ENCODE data around the gene SPSB4. TPM values are rescaled to one million over a fixed set of nuclear protein-coding genes. Genes with fewer than 3 reads are reported as not detected.

SPSB4 gene
- total and polyA plus RNA-seq, 2 of the 13 experiments (the other 11 are each of a cell fraction or from before 2014, with no cell fraction given) = not detected

DNA sequence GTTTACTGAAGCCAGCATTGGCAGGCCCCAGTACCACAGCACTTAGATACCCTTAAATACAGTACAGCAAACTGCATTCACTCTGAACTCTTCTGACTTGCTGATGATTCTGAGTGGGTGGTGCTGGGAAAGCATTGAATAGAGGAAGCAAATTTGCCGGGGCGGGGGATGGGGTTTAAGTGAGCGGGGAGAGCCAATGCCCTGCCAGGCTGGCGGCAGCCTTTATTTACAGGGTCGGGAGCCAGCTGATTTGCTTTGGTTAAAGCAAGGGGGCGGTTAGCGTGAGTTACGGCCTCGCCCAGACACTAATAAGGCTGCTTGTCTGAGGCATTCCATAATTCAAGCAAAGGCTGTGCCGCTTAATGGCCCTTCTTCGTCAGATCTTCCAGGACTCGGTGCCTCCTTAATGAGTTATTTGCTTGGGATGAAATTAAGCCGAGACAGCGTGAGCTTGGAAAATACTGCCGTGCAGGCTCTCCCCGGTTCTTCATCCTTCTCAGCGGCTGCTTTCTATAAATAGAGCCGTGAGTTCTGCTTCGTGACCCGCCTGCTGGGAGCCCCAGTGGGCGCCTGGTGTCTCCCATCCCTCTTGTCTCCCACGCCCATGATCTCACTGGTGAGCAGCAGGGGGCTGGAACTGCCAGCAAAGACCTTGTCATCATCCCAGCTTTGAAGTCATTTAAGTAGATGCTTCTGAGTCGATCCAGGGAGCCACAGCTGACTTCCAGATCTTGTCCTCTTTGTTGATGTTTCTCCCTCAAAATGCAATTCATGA lies 25.8 kb downstream of the SPSB4 start (continued):
- TF ChIP-seq, protein P1, sequence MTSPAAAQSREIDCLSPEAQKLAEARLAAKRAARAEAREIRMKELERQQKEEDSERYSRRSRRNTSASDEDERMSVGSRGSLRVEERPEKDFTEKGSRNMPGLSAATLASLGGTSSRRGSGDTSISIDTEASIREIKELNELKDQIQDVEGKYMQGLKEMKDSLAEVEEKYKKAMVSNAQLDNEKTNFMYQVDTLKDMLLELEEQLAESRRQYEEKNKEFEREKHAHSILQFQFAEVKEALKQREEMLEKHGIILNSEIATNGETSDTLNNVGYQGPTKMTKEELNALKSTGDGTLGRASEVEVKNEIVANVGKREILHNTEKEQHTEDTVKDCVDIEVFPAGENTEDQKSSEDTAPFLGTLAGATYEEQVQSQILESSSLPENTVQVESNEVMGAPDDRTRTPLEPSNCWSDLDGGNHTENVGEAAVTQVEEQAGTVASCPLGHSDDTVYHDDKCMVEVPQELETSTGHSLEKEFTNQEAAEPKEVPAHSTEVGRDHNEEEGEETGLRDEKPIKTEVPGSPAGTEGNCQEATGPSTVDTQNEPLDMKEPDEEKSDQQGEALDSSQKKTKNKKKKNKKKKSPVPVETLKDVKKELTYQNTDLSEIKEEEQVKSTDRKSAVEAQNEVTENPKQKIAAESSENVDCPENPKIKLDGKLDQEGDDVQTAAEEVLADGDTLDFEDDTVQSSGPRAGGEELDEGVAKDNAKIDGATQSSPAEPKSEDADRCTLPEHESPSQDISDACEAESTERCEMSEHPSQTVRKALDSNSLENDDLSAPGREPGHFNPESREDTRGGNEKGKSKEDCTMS (CRISPR knock-in tag; conservative IDR thresholded peaks at IDR 0.05) = no peak
- TF ChIP-seq ZFP36L1 (CRISPR knock-in tag; IDR thresholded peaks at IDR 0.05) = no peak
- no peak for TF ChIP-seq THAP11 (CRISPR knock-in tag; IDR thresholded peaks at IDR 0.05)
- TF ChIP-seq MIER3 (CRISPR knock-in tag; IDR thresholded peaks at IDR 0.05; ENCODE audit: borderline replicate concordance) = no peak
- no peak for TF ChIP-seq NFIB (CRISPR knock-in tag; IDR thresholded peaks at IDR 0.05; ENCODE audit: borderline replicate concordance)
- no peak for TF ChIP-seq SOX6 (IDR thresholded peaks at IDR 0.05)
- TF ChIP-seq SOX6 (CRISPR knock-in tag; IDR thresholded peaks at IDR 0.05) = no peak

DNA sequence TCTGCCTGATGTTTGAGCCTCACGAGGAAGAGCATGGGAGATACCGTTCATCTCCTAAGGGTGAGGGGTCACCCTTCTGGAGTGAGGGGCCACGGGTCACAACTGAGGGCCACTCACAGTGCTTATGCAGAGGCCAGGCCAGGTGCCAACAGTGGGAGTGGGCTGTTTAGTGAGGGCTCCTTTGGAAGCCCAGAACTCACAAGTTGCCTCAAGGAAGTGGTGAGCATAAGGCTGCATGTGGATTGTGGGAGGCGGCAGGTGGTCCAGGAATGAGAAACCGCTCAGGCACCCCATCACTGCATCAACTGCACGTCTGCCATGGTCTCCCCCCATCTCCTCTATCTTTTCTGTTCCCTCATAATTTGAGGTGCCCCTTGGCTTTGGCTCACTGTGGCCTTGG lies 26.5 kb downstream of the SPSB4 start:
- no peak overlapping the region for H2AFZ ChIP-seq (ENCODE audit: low read length)
- no peak for FAIRE-seq
- no peak for DNase-seq (ENCODE audit: low spot score)
- CTCF ChIA-PET (ENCODE audit: low intra/inter-chr PET ratio, low total read pairs) = no interaction called here
- no TSS peak for BruUV-seq (replicated peaks)
- peaks cover 10% of the 10 kb centered on the region for H3K4me1 ChIP-seq (ENCODE audit: insufficient read depth, low read length)
- POLR2A ChIA-PET = no interaction called here
- H3K79me2 ChIP-seq (ENCODE audit: insufficient read depth, low read length) = no peaks in the 10 kb centered on the region
- H3K36me3 ChIP-seq (replicated peaks in 1 of 2; ENCODE audit: control insufficient read depth in 1 of 2, insufficient read depth in 2 of 2, low read length in 2 of 2) = no peaks in the 10 kb centered on the region
- H4K20me1 ChIP-seq (ENCODE audit: insufficient read depth, low read length) = no peaks in the 10 kb centered on the region
- no peaks in the 10 kb centered on the region for H3K9me3 ChIP-seq (ENCODE audit: low read length)
- H3K27ac ChIP-seq (ENCODE audit: extremely low read length, insufficient read depth, low read length) = no peak overlapping the region
- H3K4me3 ChIP-seq (replicated peaks in 1 of 3; ENCODE audit: insufficient read depth in 1 of 3, low read depth in 2 of 3, low read length in 3 of 3) = no peak overlapping the region
- H3K27me3 ChIP-seq (ENCODE audit: control insufficient read depth in 1 of 2, insufficient read depth in 2 of 2, low read length in 2 of 2) = peaks cover 0 to 45% of the 10 kb centered on the region in 2 experiments; a peak in 4 of 5 replicates
- no peak overlapping the region for H3K4me2 ChIP-seq (ENCODE audit: low read depth, low read length)
- in situ Hi-C loops (cut with HindIII; ENCODE audit: extremely low pct_ligation_motif_present, low pct_unique_long_range_greater_than_20kb) = no loop called here
- ATAC-seq = no peak
- no peak overlapping the region for H3K9ac ChIP-seq (ENCODE audit: insufficient read depth, low read depth, low read length)
- intact Hi-C loops (cut with micrococcal nuclease; ENCODE audit: unreplicated experiment) = no loop called here
- 50% methylated on average over 5 of the region's 6 CpGs for WGBS (ENCODE audit: low lambda C conversion rate)
- TF ChIP-seq, protein P2, sequence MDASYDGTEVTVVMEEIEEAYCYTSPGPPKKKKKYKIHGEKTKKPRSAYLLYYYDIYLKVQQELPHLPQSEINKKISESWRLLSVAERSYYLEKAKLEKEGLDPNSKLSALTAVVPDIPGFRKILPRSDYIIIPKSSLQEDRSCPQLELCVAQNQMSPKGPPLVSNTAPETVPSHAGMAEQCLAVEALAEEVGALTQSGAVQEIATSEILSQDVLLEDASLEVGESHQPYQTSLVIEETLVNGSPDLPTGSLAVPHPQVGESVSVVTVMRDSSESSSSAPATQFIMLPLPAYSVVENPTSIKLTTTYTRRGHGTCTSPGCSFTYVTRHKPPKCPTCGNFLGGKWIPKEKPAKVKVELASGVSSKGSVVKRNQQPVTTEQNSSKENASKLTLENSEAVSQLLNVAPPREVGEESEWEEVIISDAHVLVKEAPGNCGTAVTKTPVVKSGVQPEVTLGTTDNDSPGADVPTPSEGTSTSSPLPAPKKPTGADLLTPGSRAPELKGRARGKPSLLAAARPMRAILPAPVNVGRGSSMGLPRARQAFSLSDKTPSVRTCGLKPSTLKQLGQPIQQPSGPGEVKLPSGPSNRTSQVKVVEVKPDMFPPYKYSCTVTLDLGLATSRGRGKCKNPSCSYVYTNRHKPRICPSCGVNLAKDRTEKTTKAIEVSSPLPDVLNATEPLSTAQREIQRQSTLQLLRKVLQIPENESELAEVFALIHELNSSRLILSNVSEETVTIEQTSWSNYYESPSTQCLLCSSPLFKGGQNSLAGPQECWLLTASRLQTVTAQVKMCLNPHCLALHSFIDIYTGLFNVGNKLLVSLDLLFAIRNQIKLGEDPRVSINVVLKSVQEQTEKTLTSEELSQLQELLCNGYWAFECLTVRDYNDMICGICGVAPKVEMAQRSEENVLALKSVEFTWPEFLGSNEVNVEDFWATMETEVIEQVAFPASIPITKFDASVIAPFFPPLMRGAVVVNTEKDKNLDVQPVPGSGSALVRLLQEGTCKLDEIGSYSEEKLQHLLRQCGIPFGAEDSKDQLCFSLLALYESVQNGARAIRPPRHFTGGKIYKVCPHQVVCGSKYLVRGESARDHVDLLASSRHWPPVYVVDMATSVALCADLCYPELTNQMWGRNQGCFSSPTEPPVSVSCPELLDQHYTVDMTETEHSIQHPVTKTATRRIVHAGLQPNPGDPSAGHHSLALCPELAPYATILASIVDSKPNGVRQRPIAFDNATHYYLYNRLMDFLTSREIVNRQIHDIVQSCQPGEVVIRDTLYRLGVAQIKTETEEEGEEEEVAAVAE (CRISPR knock-in tag; IDR thresholded peaks at IDR 0.05; ENCODE audit: borderline replicate concordance) = no peak
- TF ChIP-seq ZFP36 (IDR thresholded peaks at IDR 0.05; ENCODE audit: borderline replicate concordance, low read depth, low read length, partially characterized antibody) (no peak), NFIB (CRISPR knock-in tag; IDR thresholded peaks at IDR 0.05; ENCODE audit: borderline replicate concordance) (no peak), ZNF547 (CRISPR knock-in tag; IDR thresholded peaks at IDR 0.05) (no peak), ZNF17 (CRISPR knock-in tag; IDR thresholded peaks at IDR 0.05) (no peak), FOXP1 (IDR thresholded peaks at IDR 0.05) (no peak), FOXP1 (CRISPR knock-in tag; IDR thresholded peaks at IDR 0.05) (no peak), RCOR2 (CRISPR knock-in tag; IDR thresholded peaks at IDR 0.05) (no peak)
- TF ChIP-seq, protein P3, sequence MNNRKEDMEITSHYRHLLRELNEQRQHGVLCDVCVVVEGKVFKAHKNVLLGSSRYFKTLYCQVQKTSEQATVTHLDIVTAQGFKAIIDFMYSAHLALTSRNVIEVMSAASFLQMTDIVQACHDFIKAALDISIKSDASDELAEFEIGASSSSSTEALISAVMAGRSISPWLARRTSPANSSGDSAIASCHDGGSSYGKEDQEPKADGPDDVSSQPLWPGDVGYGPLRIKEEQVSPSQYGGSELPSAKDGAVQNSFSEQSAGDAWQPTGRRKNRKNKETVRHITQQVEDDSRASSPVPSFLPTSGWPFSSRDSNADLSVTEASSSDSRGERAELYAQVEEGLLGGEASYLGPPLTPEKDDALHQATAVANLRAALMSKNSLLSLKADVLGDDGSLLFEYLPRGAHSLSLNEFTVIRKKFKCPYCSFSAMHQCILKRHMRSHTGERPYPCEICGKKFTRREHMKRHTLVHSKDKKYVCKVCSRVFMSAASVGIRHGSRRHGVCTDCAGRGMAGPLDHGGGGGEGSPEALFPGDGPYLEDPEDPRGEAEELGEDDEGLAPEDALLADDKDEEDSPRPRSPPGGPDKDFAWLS (CRISPR knock-in tag; IDR thresholded peaks at IDR 0.05; ENCODE audit: borderline replicate concordance) = no peak
